SK-N-SH (cell line): ENCODE data around the gene PRR36. TPM values are rescaled to one million over a fixed set of nuclear protein-coding genes. Genes with fewer than 3 reads are reported as not detected.

Source experiments
- CTCF ChIA-PET: fragments of 300-600, 350-600 bp; formaldehyde crosslinking; extraction: SDS; loops from one replicate; lab custom pipeline; 2021; lab: Yijun Ruan, JAX
- POLR2A ChIA-PET: fragments of 350-600 bp; sonication (Branson Sonifier 250); formaldehyde crosslinking; extraction: SDS; loops from one replicate; lab custom pipeline; 2020; ENCODE audit warnings: antibody characterized with exemption, inconsistent platforms; lab: Yijun Ruan, JAX
- DNase-seq: peaks from one replicate; pipeline ENCODE4 v3.0.0; 2012
- H2AFZ ChIP-seq: fragments of 200-600 bp; sonication (generic); 2 replicates; pipeline ENCODE4 v1.8.1; 2016; ENCODE audit warnings: antibody characterized with exemption, mild to moderate bottlenecking, low read depth
- H3F3A ChIP-seq: fragments of 200-600 bp; sonication (generic); replicated peaks from 2 replicates; pipeline ENCODE3; 2016; ENCODE audit warnings: antibody characterized with exemption, mild to moderate bottlenecking; ENCODE audit not compliant: insufficient read depth
- H3K27ac ChIP-seq, 2 experiments: fragments of 200-500 bp in 1 of 2; fragments of 200-600 bp in 1 of 2; sonication (Bioruptor generic) in 1 of 2; sonication (generic), shearing (Covaris generic) in 1 of 2; 2 replicates each; pipeline versions ENCODE4 v1.5.1 to v1.6.1; 2014 to 2016; ENCODE audit warnings: low read depth in 2 of 2, inconsistent platforms in 1 of 2, low read length in 1 of 2, mild to moderate bottlenecking in 1 of 2, mixed read lengths in 1 of 2
- H3K27me3 ChIP-seq: fragments of 200-600 bp; sonication (generic), shearing (Covaris generic); 2 replicates; pipeline ENCODE4 v1.6.1; 2016; ENCODE audit warnings: mixed run types; ENCODE audit not compliant: insufficient read depth
- H3K36me3 ChIP-seq, 2 experiments: fragments of 200-500 bp in 1 of 2; fragments of 200-600 bp in 1 of 2; sonication (Bioruptor generic) in 1 of 2; sonication (generic) in 1 of 2; replicated peaks in 1 of 2; 2 replicates each; pipeline versions ENCODE3 to v1.5.1; 2014 to 2016; ENCODE audit warnings: low read length in 1 of 2, mild to moderate bottlenecking in 1 of 2; ENCODE audit not compliant: insufficient read depth in 2 of 2, control insufficient read depth in 1 of 2
- H3K4me1 ChIP-seq, 2 experiments: fragments of 200-500 bp in 1 of 2; fragments of 200-600 bp in 1 of 2; sonication (Bioruptor generic) in 1 of 2; sonication (generic), shearing (Covaris generic) in 1 of 2; 2 replicates each; pipeline versions ENCODE4 v1.5.1 to v1.6.1; 2014 to 2016; ENCODE audit warnings: low read depth in 1 of 2, low read length in 1 of 2, mixed run types in 1 of 2; ENCODE audit not compliant: insufficient read depth in 2 of 2, control insufficient read depth in 1 of 2
- H3K4me2 ChIP-seq: fragments of 200-600 bp; sonication (generic), shearing (Covaris generic); 2 replicates; pipeline ENCODE4 v1.6.1; 2017; ENCODE audit warnings: mixed run types
- H3K4me3 ChIP-seq, 2 experiments: fragments of 200-500 bp in 1 of 2; fragments of 200-600 bp in 1 of 2; sonication (Bioruptor generic) in 1 of 2; sonication (generic), shearing (Covaris generic) in 1 of 2; 2 replicates each; pipeline versions ENCODE4 v1.5.1 to v1.8.1; 2014 to 2016; ENCODE audit warnings: low read depth in 2 of 2, inconsistent platforms in 1 of 2, low read length in 1 of 2, mild to moderate bottlenecking in 1 of 2, mixed read lengths in 1 of 2, moderate library complexity in 1 of 2
- H3K79me2 ChIP-seq: fragments of 200-600 bp; sonication (generic); 2 replicates; pipeline ENCODE4 v1.8.1; 2017; ENCODE audit warnings: mild to moderate bottlenecking; ENCODE audit not compliant: insufficient read depth
- H3K9ac ChIP-seq: fragments of 200-600 bp; sonication (generic); 2 replicates; pipeline ENCODE4 v1.6.1; 2017; ENCODE audit warnings: mixed run types
- H3K9me2 ChIP-seq: fragments of 200-600 bp; sonication (generic); 2 replicates; pipeline ENCODE4 v1.6.1; 2017; ENCODE audit warnings: mixed run types
- H3K9me3 ChIP-seq: fragments of 200-600 bp; sonication (generic); 2 replicates; pipeline ENCODE4 v1.6.1; 2017; ENCODE audit warnings: mixed run types, mild to moderate bottlenecking, moderate library complexity
- H4K20me1 ChIP-seq: fragments of 200-600 bp; sonication (generic); 2 replicates; pipeline ENCODE4 v1.6.1; 2017; ENCODE audit warnings: mild to moderate bottlenecking, mixed run types; ENCODE audit not compliant: insufficient read depth
- CHD2 ChIP-seq: fragments of 150-350 bp; IDR thresholded peaks from 2 replicates; pipeline ENCODE4 v1.6.1; 2018; ENCODE audit warnings: low read length; ENCODE audit not compliant: partially characterized antibody
- CTCF ChIP-seq: fragments of 200-600 bp; sonication (generic); IDR thresholded peaks from 2 replicates; pipeline ENCODE4 v1.6.1; 2017; ENCODE audit warnings: antibody characterized with exemption, mild to moderate bottlenecking, moderate library complexity
- EZH2phosphoT487 ChIP-seq: fragments of 200-600 bp; sonication (generic); IDR thresholded peaks from 2 replicates; pipeline ENCODE4 v1.6.1; 2017; ENCODE audit warnings: low read depth, mixed run types, mild to moderate bottlenecking, antibody characterized with exemption, moderate library complexity, borderline replicate concordance
- FOXJ3 ChIP-seq: sonication (generic); formaldehyde crosslinking; IDR thresholded peaks from 2 replicates; pipeline ENCODE4 v1.5.1; 2020; ENCODE audit warnings: mild to moderate bottlenecking, missing genetic modification reagents
- GABPA ChIP-seq: IDR thresholded peaks from 2 replicates; pipeline ENCODE4 v1.4.0; 2012; ENCODE audit warnings: low read depth, mild to moderate bottlenecking
- JUND ChIP-seq: IDR thresholded peaks from 2 replicates; pipeline ENCODE4 v1.4.0; 2012
- MAX ChIP-seq: IDR thresholded peaks from 2 replicates; pipeline ENCODE4 v1.4.0; 2012; ENCODE audit warnings: low read depth
- NRF1 ChIP-seq: IDR thresholded peaks from 2 replicates; pipeline ENCODE4 v1.6.1; 2012; ENCODE audit warnings: low read depth, mild to moderate bottlenecking, low read length
- PBX3 ChIP-seq: IDR thresholded peaks from 2 replicates; pipeline ENCODE4; 2012
- POLR2AphosphoS5 ChIP-seq: IDR thresholded peaks from 2 replicates; pipeline ENCODE4 v1.6.1; 2012; ENCODE audit warnings: low read depth, low read length
- RAD21 ChIP-seq: IDR thresholded peaks from 2 replicates; pipeline ENCODE4 v1.6.1; 2012; ENCODE audit warnings: mild to moderate bottlenecking, low read length
- RCOR1 ChIP-seq: fragments of 150-350 bp; IDR thresholded peaks from 2 replicates; pipeline ENCODE4 v1.6.1; 2017; ENCODE audit warnings: antibody characterized with exemption, low read length
- SIN3A ChIP-seq: IDR thresholded peaks from 2 replicates; pipeline ENCODE4 v1.6.1; 2012; ENCODE audit warnings: low read depth, mild to moderate bottlenecking, low read length, moderate library complexity, borderline replicate concordance
- TCF12 ChIP-seq: IDR thresholded peaks from 2 replicates; pipeline ENCODE4 v1.4.0; 2012
- TEAD4 ChIP-seq: IDR thresholded peaks from 2 replicates; pipeline ENCODE4 v1.4.0; 2012; ENCODE audit warnings: mild to moderate bottlenecking, borderline replicate concordance; ENCODE audit not compliant: insufficient read depth
- ZBTB33 ChIP-seq: IDR thresholded peaks from 2 replicates; pipeline ENCODE4 v1.4.0; 2012; ENCODE audit warnings: low read depth, borderline replicate concordance
- WGBS: methylation state at CpG from one replicate; pipeline ENCODE4 v1.1.6; 2017; ENCODE audit warnings: low lambda C conversion rate; 5-methylcytosine and 5-hydroxymethylcytosine counted together
- polyA plus RNA-seq, 3 experiments: library from polyadenylated mRNA; depleted of rRNA; stranded (reverse); fragments of >200 nt; gene quantifications; 2 replicates each; pipeline ENCODE4 v1.2.3, GENCODE V29; 2012
- TF ChIP-seq, protein P1 (sequence below): fragments of 150-350 bp; IDR thresholded peaks from 2 replicates; pipeline ENCODE4 v1.6.1; 2017; ENCODE audit warnings: antibody characterized with exemption, low read length, low read depth, borderline replicate concordance

Gene PRR36
- polyA plus RNA-seq, 1 of the 3 experiments (the other 2 are of a cell fraction) = 0.18 TPM

DNA sequence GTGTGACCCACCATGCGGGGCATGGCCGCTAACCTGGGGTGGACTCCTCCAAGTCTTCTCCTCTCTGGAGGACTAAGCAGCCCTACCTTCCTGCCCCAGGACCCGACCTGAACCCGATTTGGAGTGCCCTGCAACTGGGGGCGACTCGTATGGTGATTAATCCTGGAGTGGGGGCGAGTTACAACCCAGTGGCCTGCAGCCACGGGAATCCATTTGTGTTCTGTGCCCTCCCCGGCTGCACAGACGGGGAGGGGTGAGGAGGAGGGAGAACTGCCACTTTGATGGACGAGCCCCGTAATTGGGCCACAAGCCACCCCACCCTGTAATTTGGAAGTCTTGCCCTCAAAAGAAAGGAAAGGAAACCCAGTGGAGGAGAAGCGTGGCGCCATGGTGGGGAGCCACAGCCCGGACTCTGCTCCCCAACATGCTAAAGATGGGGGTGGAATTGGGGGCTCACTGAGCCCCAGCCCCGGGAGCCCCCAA, 18.0 kb downstream of the PRR36 start:
- DNase-seq = no peak
- WGBS = 83% methylated on average over 14 of the region's 16 CpGs
- POLR2A ChIA-PET = no interaction called here

GRCh38 chr19:7855426-7856108, 18.6 kb downstream of the PRR36 start:
- H3K4me1 ChIP-seq = peaks cover 0 to 6% of the 10 kb centered on the region in 2 experiments; a peak in 1 of 4 replicates
- no peaks in the 10 kb centered on the region for H3K36me3 ChIP-seq
- no peak overlapping the region for H3K4me3 ChIP-seq
- H3K4me2 ChIP-seq = no peak overlapping the region
- no peak overlapping the region for H2AFZ ChIP-seq
- no peaks in the 10 kb centered on the region for H4K20me1 ChIP-seq
- H3K9me2 ChIP-seq = no peaks in the 10 kb centered on the region
- no peaks in the 10 kb centered on the region for H3F3A ChIP-seq
- no peaks in the 10 kb centered on the region for H3K79me2 ChIP-seq
- ChIA-PET CTCF (no interaction called here), POLR2A (no interaction called here)
- H3K9ac ChIP-seq = no peak overlapping the region
- no peak overlapping the region for H3K27ac ChIP-seq
- no peaks in the 10 kb centered on the region for H3K9me3 ChIP-seq
- no peaks in the 10 kb centered on the region for H3K27me3 ChIP-seq
- WGBS = 83% methylated on average over 26 of the region's 26 CpGs
- DNase-seq = no peak
- TF ChIP-seq JUND (no peak), CTCF (no peak), FOXJ3 (no peak), EZH2phosphoT487 (no peak), ZBTB33 (no peak), MAX (no peak), PBX3 (no peak), NRF1 (no peak), CHD2 (no peak), SIN3A (no peak), RAD21 (no peak), POLR2AphosphoS5 (no peak), TCF12 (no peak), RCOR1 (no peak)
- TF ChIP-seq, protein P1, sequence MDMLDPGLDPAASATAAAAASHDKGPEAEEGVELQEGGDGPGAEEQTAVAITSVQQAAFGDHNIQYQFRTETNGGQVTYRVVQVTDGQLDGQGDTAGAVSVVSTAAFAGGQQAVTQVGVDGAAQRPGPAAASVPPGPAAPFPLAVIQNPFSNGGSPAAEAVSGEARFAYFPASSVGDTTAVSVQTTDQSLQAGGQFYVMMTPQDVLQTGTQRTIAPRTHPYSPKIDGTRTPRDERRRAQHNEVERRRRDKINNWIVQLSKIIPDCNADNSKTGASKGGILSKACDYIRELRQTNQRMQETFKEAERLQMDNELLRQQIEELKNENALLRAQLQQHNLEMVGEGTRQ = no peak

More for the DNA sequence above, 18.0 kb downstream of the PRR36 start:
- H2AFZ ChIP-seq = no peak overlapping the region
- H4K20me1 ChIP-seq = no peaks in the 10 kb centered on the region
- TF ChIP-seq FOXJ3 (no peak), GABPA (no peak), EZH2phosphoT487 (no peak), POLR2AphosphoS5 (no peak), TEAD4 (no peak), NRF1 (no peak), MAX (no peak)
- TF ChIP-seq, protein P1 = no peak
- no peaks in the 10 kb centered on the region for H3K36me3 ChIP-seq
- H3K4me1 ChIP-seq = peaks cover 0 to 5% of the 10 kb centered on the region in 2 experiments; a peak in 1 of 4 replicates
- H3K4me3 ChIP-seq = no peak overlapping the region
- H3F3A ChIP-seq = no peaks in the 10 kb centered on the region
- H3K9me3 ChIP-seq = no peaks in the 10 kb centered on the region
- no peaks in the 10 kb centered on the region for H3K27me3 ChIP-seq
- H3K4me2 ChIP-seq = no peak overlapping the region
- no peak overlapping the region for H3K9ac ChIP-seq
- no peaks in the 10 kb centered on the region for H3K9me2 ChIP-seq
- CTCF ChIA-PET = no interaction called here
- H3K79me2 ChIP-seq = no peaks in the 10 kb centered on the region
- H3K27ac ChIP-seq = no peak overlapping the region
